PC-3 (cell line): ENCODE measurements around the gene EHD3.

Experiments
- CTCF ChIP-seq: fragments of 300-600 bp; sonication (generic); conservative IDR thresholded peaks from 2 replicates; pipeline ENCODE4 v1.5.1; 2017; ENCODE audit warnings: antibody characterized with exemption, low read depth, mild to moderate bottlenecking, low read length
- EZH2 ChIP-seq: fragments of 300-600 bp; sonication (generic); IDR thresholded peaks from one replicate; pipeline ENCODE4 v1.6.1; 2017; ENCODE audit warnings: antibody characterized with exemption, mild to moderate bottlenecking, low read length; ENCODE audit not compliant: unreplicated experiment

GRCh38 chr2:31265234-31265633, 31.3 kb downstream of the EHD3 start:
- no peak for TF ChIP-seq CTCF
- no peak for TF ChIP-seq EZH2
